Muscle of back (tissue), 13 donors: Measurements from ENCODE around the gene NKX2-8. TPM values are rescaled to one million over a fixed set of nuclear protein-coding genes. Genes with fewer than 3 reads are reported as not detected.

Experiments
- DNase-seq, 3 donors: peaks; one replicate each; pipeline versions ENCODE4 v3.0.0 to v3.0.0-alpha.2; 2013
- long read RNA-seq, 9 donors: transcript quantifications; one replicate each; lab custom pipeline, GENCODE V29; 2026
- polyA plus RNA-seq, 10 donors: library from polyadenylated mRNA; unstranded; fragments of 120-200 nt; gene quantifications; one replicate each; pipeline ENCODE4 v1.2.1, GENCODE V29; 2013; ENCODE audit not compliant: insufficient read length in 10 of 10

Gene NKX2-8
- polyA plus RNA-seq: not detected
- long read RNA-seq, donor 1: 0 reads
- long read RNA-seq, donor 2: 0 reads
- long read RNA-seq, donor 3: 0 reads
- long read RNA-seq, donor 4: 0 reads
- long read RNA-seq, donor 5: 0 reads
- long read RNA-seq, donor 6: 0 reads
- long read RNA-seq, donor 7: 0 reads
- long read RNA-seq, donor 8: 0 reads
- long read RNA-seq, donor 9: 0 reads

- DNase-seq: no peak
These were observed at the start of gene NKX2-8 for GRCh38 chr14:36582011-36582873. NKX2-8 (minus strand) TSS chr14:36582614; CDS start chr14:36582389, 225 bp downstream.

DNA sequence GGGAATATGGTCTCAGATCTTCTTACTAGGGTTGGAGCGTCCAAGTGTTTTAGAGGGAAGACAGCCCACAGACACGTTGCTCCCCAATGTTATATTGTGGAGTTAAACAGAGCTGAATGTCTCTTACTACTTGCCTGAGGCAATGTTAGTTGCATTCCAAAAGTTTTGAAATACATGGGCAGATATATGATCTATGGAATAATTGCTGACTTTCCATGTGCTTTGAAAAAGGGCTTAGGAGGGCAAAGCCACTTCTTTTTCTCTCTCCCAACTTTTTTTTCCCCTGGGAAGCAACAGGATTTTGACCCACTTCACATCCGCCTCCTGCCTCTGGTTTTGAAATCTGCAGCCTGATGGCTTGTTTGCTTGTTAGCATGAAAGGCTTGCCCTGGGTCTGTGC, 45.6 kb upstream of the NKX2-8 start:
- no peak for DNase-seq

DNA sequence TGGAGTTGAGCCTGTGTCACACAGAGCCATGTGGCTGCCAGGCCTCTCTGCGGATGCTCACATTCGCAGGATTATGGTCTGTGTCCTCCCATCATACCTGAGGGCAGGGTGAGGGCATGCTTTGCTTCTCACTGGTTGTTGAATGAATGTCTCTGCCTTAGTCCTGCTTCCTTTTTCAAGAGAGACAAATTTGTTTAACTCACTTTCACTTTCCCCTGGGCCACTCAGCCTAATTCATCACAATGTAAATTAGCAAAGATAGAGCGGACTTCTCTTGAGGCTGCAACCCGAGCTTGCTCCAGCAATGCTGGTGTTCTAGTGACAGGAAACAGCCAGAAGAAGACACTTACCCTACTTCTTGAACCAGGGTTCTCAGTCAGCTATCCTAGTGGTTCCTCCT, 43.7 kb upstream of the NKX2-8 start:
- DNase-seq: no peak

GRCh38 chr14:36625436-36625835, 43.0 kb upstream of the NKX2-8 start:
- no peak for DNase-seq

DNA sequence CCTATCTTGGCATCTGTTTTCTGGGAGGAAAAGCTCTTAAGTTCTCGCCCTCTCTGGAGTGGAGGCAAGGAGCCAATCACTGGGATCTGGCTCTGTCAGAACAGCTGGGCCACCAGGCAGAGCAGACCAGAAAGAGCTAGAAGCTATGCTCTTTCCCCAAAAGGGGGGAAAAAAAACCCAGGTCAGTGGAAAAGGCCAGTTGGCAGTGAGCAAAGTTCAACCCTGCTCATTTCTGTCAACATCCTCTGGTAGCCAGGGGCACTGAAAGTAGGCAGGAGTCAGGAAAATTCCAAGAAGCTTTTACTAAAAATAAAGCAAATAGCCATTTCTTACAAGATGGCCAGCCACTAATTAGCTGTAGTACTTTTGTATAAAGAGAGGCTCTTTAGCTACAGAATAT, 42.6 kb upstream of the NKX2-8 start:
- DNase-seq: no peak

DNA sequence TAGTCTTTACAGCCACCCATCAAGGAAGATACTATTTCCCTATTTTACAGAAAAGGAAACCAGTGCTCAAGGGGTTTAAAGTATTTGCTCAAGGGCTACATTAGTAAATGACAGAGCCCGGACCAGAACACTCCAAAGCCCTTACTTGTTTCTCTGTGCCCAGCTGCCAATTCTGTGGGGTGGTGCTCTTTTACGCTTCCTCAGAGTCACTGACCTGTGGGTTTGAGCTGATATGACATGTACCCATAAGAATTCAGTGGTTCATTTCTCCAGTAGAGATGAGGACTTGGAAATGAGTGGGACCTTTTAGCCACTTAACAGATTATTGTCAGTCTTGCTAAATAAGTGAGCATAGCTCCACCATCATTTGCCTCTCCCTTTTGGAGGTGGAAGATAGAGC, 37.4 kb upstream of the NKX2-8 start:
- DNase-seq: no peak

DNA sequence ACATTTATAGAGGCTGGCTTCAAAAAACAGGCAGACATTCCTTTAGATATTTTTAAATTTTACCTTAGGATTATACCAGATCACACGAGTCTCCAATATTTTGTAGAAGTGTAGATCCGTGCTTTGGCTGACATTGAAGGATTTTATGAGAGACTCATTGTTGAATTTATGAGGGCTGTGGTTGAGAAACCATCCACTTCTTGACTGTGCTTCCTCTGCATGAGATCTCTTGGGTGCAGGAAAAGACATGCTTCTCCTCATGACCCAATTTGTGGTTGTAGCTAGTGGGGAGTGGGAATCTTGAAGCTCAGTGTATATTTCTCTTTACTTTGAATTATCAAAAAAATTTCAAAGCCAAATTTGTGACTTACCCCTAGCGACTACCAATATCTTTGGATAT, 36.7 kb upstream of the NKX2-8 start:
- DNase-seq: no peak

DNA sequence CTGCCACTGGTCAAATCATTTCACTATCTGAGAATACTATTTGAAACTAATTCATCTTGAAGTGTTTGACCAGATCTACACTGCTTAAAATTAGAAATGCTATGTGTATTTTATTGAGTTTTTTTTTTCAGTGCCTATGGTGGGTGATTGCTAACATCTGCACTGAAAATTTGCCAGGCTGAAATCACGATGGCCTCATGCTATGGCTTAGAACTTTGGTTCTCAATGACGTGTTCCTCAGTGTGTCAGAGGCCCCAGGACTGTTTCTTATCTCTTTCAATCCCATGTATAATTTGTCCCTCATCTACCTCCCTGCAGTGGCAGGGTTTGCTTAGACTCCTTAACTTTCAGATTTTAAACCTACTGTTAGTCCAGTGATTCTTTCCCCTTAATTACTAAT, 36.2 kb upstream of the NKX2-8 start:
- DNase-seq: no peak

DNA sequence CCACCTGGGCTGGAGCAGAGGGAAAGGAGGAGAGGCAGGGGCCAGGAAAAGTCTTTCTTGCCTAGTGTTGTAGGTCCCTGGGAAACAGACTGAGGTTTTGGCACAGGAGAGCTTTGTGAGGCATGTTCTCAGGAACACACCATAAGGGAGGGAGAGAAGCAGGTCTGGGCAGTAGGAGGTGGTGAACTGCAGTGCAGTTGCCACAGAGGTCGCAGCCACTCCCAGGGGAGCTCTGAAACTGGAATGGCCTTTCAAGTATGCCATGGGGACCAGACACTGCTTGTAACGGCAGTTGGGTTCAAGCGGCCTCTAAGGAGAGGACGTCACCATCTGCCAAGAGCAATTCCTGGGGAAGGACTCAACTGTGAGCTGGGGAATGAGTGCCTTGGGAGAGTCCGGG, 35.4 kb upstream of the NKX2-8 start:
- DNase-seq: no peak

DNA sequence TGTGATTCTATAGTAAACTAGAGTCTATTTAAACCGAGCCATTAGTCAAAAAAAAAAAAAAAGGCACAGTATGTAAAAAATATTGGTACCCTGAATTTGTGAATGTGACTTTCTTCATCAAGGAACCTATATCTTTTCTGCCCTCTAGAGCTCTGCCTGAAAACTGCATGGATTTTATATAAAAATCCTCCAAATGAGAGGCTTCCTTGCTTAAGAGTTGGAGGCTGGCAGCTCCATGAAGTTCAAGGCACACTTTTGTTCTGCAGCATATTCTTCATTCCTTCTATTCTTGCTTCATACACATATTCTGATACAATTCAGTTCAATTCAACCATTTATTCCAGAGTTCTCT, 23.1 kb upstream of the NKX2-8 start:
- DNase-seq: no peak

DNA sequence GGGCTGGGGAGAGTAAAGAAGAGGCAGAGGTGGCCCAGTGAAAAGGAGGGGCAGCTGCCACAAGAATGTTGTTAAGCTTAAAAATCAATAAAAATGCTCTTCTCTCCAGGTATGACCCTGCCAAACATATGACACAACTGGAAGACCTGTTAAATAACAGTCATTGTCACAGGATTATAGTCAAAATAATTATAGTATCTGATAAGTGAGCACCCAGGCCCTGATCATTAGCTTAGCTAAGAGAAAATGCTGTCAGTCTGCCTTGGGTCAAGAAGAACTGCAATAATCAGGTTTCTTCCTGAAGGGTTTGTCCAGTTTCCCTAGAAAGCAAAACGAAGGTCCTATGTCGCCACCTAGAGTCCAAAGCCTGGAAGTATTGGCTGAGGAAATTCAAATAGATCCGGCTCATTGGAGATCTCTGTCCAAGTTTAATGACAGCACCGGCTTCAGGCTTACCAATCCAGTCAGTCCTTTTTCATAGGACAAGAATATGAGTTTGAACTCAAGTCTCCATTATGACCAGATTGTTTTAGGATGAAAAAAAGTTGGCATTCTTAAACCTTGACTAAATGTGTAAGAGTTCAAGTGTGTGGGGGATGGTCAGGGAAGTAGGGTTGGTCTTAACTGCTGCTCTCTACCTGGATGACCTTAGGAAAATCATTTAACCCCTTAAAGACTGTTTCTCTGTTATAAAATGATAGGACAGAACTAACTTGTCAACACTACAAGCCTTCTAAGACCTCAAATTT, 22.5 kb upstream of the NKX2-8 start:
- DNase-seq: peak; percentile 59 to 84 (median 79)

- no peak for DNase-seq
These were observed 18.0 kb upstream of the NKX2-8 start for GRCh38 chr14:36600431-36600830.

DNA sequence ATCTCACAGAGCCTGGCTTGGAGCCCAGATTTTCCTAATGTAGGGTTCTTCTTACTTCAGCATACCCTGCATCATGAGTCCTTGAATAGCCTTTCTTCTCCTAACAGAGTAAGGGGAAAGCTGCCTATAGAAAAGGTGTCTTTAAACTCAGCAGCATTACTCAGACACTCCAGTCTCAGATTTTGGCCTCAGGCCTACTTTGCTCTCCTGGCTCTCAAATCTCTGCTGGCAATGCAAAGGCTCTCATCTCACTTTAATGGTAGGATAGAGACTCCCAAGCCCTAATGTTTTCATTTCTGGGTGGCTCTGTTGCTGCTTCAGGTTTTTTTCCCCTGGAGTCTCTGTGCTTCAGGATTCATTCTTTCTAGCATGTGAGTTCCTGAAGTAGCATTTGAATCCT, 9.1 kb upstream of the NKX2-8 start:
- DNase-seq: no peak

DNA sequence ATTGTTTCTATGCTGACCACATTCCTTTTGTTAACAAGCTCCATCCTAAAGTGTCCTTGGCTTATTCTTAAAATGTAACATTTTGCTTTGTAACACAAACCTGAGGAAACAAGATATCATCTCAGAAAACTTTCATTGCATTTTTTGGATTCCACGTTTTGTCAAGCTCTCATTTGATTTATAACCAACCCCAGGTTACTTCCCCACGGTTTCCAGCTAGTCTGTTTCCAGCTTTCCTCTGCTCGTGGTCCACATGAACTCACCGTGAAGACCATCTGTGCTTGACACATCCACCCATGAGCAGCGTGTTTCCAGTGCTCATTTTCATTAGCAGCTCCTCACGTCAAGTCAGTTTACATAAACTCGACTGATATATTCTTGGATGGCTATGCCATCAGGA, 6.4 kb upstream of the NKX2-8 start:
- DNase-seq: no peak

- DNase-seq: no peak
These were observed 5.7 kb upstream of the NKX2-8 start for GRCh38 chr14:36588119-36588518.

DNA sequence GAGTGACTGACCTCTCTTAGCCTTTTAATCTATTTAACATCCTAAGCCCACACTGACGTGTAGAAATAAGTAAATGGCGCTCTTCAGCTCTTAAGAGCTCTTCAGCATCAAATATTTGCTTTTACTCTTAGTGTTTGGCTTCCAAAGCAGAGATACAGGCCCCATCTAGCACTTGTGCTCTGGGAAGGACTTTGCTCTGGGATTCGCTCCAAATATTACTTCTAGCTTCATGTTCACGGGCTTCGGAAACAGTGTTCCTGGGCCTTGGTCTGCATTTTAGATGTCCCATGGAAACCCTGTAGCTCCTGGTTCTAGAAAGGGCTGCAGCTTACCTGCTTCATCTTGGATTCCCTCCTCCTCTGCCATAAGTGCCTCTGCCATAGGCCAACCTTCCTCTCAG, 2.7 kb upstream of the NKX2-8 start:
- DNase-seq: no peak

- peak in 1 of 3 donors; percentile 8 for DNase-seq
These were observed 1.7 kb upstream of the NKX2-8 start for GRCh38 chr14:36583893-36584811.

DNA sequence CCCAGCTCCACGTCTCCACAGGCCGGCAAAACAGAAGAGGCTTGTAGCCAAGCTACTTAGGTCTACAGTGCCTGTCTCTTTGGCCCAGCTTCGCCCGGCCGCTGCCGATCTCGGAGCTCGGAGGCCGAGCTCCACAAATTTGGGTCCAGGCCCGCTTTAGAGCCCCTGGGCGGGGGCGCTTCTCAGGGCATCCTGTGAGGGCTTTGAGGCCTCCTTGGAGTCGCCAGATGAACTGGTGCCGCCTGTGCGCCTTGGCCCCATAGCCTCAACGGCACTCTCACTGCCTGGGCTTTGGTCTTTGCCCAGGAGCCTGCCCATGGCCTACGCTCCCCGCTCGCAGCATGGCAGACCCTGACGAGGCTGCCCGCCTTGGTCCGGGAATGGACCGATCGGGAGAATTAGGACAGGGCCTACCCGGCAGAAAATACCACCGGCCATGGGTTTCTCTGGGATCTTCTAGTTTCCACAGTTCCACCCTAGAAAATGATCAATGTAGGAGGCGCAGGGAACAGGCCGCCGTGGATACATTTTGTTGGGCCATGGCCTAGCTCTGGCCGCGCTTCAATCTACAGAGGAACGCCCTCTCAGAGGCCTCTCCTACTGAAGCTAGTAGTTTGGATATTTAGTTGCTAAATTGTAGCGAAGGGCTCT, 953 bp upstream of the NKX2-8 start:
- peak in 1 of 3 donors; percentile 20 for DNase-seq

DNA sequence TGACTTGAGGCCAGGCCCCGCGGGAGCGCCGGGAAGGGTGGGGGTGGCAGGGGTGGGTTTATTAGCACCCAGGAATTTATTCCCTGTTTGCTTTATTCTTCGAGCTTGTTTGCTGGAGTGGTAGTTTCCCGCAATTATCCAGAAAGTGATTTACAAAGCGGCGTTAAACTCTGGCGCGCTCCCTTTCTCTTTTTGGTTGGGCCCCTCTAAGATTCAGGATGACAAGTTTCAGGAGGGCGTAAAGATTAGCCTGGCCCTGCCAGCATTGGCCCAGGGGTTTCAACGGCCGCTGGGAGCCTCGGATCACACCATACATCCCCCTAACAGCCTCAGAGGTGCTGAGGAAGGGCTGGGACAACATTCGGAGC, 444 bp upstream of the NKX2-8 start:
- peak in 1 of 3 donors; percentile 8 for DNase-seq

GRCh38 chr14:36580856-36581831, 1.3 kb downstream of the NKX2-8 start:
- peak; percentile 8 to 73 (median 30) for DNase-seq
